Activated CD4-positive, alpha-beta T cell treated with anti-CD3 and anti-CD28 coated beads, Interleukin-2, amount 10 ng/mL, durations not matched to agents 24 days and 14 days (primary cell): ENCODE data around the gene SETMAR. TPM values are rescaled to one million over a fixed set of nuclear protein-coding genes. Genes with fewer than 3 reads are reported as not detected.

ENCODE experiments used
- total RNA-seq: library from RNA; stranded (reverse); gene quantifications from 2 replicates; pipeline ENCODE4 v1.2.3, GENCODE V29; 2022

SETMAR gene
- total RNA-seq, 1 donor from 2014 or later = 18.1 TPM

Other genes starting within 250 kb of the SETMAR start
- 6.7 and 7.4 TPM in 2 replicates for gene SUMF1, start 163.9 kb downstream of the SETMAR start, total RNA-seq
- 84.5 and 85.2 TPM in 2 replicates for gene ITPR1, start 190.0 kb downstream of the SETMAR start, total RNA-seq